Spleen (tissue), 11 donors: Measurements from ENCODE around the gene RRBP1. TPM values are rescaled to one million over a fixed set of nuclear protein-coding genes. Genes with fewer than 3 reads are reported as not detected.

ENCODE experiments used
- DNase-seq: peaks from one replicate; pipeline ENCODE4 v3.0.0-alpha.2; 2020
- H3K27ac ChIP-seq, 8 donors: fragments of 200-600 bp; sonication (generic) in 7 of 8; 1 replicate in 4 of 8; 2 replicates in 4 of 8; pipeline versions ENCODE4 v1.5.0 to v1.8.0; 2016 to 2021; ENCODE audit warnings: inconsistent platforms in 4 of 8, mild to moderate bottlenecking in 4 of 8, moderate library complexity in 1 of 8
- H3K27me3 ChIP-seq, 7 donors: fragments of 200-600 bp; sonication (generic) in 6 of 7; replicated peaks in 1 of 7; 1 replicate in 4 of 7; 2 replicates in 3 of 7; pipeline versions ENCODE4 v1.5.0 to v1.8.0; 2016 to 2021; ENCODE audit warnings: inconsistent platforms in 3 of 7, mild to moderate bottlenecking in 1 of 7
- H3K36me3 ChIP-seq, 6 donors: fragments of 200-600 bp; sonication (generic) in 5 of 6; 1 replicate in 4 of 6; 2 replicates in 2 of 6; pipeline versions ENCODE4 v1.5.0 to v1.8.0; 2016 to 2021; ENCODE audit warnings: inconsistent platforms in 2 of 6
- H3K4me1 ChIP-seq, 6 donors: fragments of 200-600 bp; sonication (generic) in 5 of 6; 1 replicate in 3 of 6; 2 replicates in 3 of 6; pipeline versions ENCODE4 v1.5.0 to v1.8.0; 2016 to 2021; ENCODE audit warnings: inconsistent platforms in 3 of 6
- H3K4me3 ChIP-seq, 8 donors: fragments of 200-600 bp; sonication (generic) in 7 of 8; 1 replicate in 4 of 8; 2 replicates in 4 of 8; pipeline versions ENCODE4 v1.5.0 to v1.8.0; 2016 to 2021; ENCODE audit warnings: inconsistent platforms in 4 of 8, mild to moderate bottlenecking in 4 of 8, moderate library complexity in 2 of 8
- H3K9me3 ChIP-seq, 8 donors: fragments of 200-600 bp; sonication (generic) in 7 of 8; 1 replicate in 4 of 8; 2 replicates in 4 of 8; pipeline versions ENCODE4 v1.5.0 to v1.8.0; 2016 to 2021; ENCODE audit warnings: inconsistent platforms in 4 of 8
- POLR2A ChIP-seq, 3 donors: fragments of 450-650 bp; IDR thresholded peaks; one replicate each; pipeline ENCODE4 v1.5.1; 2017; ENCODE audit warnings: antibody characterized with exemption in 3 of 3, mild to moderate bottlenecking in 1 of 3
- POLR2AphosphoS5 ChIP-seq, 3 donors: sonication (generic); formaldehyde crosslinking; IDR thresholded peaks; one replicate each; pipeline ENCODE4 v1.5.1; 2017; ENCODE audit warnings: antibody characterized with exemption in 3 of 3
- WGBS, 5 donors: extraction: QIAGEN DNeasy Blood & Tissue Kit in 3 of 5; methylation state at CpG; one replicate each; pipeline versions ENCODE4 v1.1.5 to v1.1.7; 2013 to 2018; 5-methylcytosine and 5-hydroxymethylcytosine counted together
- intact Hi-C: fragments of 100-400 bp; cut with DNase I; formaldehyde crosslinking; loops from one replicate; pipeline ENCODE4 v1.15.0; 2023; ENCODE audit warnings: low total_unique reads
- polyA plus RNA-seq, 3 donors: library from polyadenylated mRNA; stranded (reverse); fragments of 200-250 nt; gene quantifications; one replicate each; pipeline ENCODE4 v1.2.1, GENCODE V29; 2013
- total RNA-seq, 7 donors: library from RNA; depleted of rRNA in 3 of 7; stranded (reverse); fragments of >200 nt in 3 of 7; fragmentation: NEBNext Ultra II Directional in 4 of 7; extraction: Animal tissue kit (Norgen Biotek cat#: 25700) in 4 of 7; gene quantifications; one replicate each; pipeline versions ENCODE4 v1.1.0 to v1.2.1, GENCODE V29; 2016 to 2021
- TF ChIP-seq, protein P1 (sequence below), 11 experiments: fragments of 200-600 bp in 7 of 11; fragments of 450-650 bp in 4 of 11; sonication (generic) in 4 of 11; IDR thresholded peaks in 8 of 11; conservative IDR thresholded peaks in 3 of 11; 1 replicate in 7 of 11; 2 replicates in 4 of 11; pipeline versions ENCODE4 v1.4.0 to v1.8.0; 2016 to 2021; ENCODE audit warnings: antibody characterized with exemption in 11 of 11, inconsistent platforms in 4 of 11, mild to moderate bottlenecking in 1 of 11
- donor health status: healthy with polysubstance abuse.
- donor health status: DM: no; HTN: no; CAD: no; lungs with moderate emphysema.
- donor health status: DM: no; HTN: no; CAD: no.
- donor health status: Bipolar disorder and iron deficiency.
- donor health status: healthy.
- donor health status: DM: no; HTN: no; CAD: no.
- donor health status: DM: yes; HTN: yes; CAD: no.

The RRBP1 gene
- total and polyA plus RNA-seq, 10 donors: 17.0 to 164 (median 114) TPM

DNA sequence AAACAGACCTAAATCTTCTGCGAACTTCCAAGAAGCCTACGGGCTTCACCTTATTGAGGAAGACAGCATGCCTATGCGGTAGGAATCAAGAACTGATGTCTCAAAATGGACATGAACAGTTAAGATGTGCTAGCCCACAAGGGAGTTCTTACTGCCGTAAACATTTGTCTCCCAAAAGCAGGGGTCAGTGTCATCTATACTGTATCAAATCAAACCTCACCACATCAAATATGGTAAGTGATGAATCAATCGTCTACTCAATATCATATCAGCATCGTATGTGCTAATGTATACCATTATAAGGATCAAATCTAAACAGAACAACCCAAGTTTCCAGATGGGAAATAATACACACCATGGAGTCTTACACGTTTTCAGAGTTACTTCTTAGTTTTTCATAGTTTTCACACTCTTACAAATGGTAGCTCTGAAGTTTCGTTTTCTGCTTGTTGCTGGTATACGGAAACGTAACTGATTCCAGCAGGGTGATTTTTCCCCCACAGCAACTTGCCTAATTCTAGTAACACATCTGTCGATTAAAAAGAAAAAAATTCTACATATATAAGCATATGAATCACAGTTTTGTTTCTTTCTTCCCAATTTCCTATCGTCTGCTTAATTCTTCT, 12.6 kb downstream of the RRBP1 start:
- intact Hi-C loops: no loop called here
- Histone ChIP-seq H3K4me1 (peaks cover 4 to 64% (median 33%) of the 10 kb centered on the region in 6 donors), H3K27ac (no peak overlapping the region), H3K9me3 (no peaks in the 10 kb centered on the region), H3K4me3 (no peak overlapping the region), H3K27me3 (no peaks in the 10 kb centered on the region), H3K36me3 (peaks cover 0 to 17% (median 2%) of the 10 kb centered on the region in 6 donors)
- no peak for DNase-seq
- 90 to 94% (median 91%) methylated on average over 12 of the region's 12 CpGs for WGBS, 5 donors
- TF ChIP-seq POLR2AphosphoS5 (IDR thresholded peaks at IDR 0.05): no peak
- TF ChIP-seq, protein P1, sequence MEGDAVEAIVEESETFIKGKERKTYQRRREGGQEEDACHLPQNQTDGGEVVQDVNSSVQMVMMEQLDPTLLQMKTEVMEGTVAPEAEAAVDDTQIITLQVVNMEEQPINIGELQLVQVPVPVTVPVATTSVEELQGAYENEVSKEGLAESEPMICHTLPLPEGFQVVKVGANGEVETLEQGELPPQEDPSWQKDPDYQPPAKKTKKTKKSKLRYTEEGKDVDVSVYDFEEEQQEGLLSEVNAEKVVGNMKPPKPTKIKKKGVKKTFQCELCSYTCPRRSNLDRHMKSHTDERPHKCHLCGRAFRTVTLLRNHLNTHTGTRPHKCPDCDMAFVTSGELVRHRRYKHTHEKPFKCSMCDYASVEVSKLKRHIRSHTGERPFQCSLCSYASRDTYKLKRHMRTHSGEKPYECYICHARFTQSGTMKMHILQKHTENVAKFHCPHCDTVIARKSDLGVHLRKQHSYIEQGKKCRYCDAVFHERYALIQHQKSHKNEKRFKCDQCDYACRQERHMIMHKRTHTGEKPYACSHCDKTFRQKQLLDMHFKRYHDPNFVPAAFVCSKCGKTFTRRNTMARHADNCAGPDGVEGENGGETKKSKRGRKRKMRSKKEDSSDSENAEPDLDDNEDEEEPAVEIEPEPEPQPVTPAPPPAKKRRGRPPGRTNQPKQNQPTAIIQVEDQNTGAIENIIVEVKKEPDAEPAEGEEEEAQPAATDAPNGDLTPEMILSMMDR (IDR thresholded peaks at IDR 0.05 in 8 of 11, conservative IDR thresholded peaks at IDR 0.05 in 3 of 11): no peak
- no peak for TF ChIP-seq POLR2A (IDR thresholded peaks at IDR 0.05)

DNA sequence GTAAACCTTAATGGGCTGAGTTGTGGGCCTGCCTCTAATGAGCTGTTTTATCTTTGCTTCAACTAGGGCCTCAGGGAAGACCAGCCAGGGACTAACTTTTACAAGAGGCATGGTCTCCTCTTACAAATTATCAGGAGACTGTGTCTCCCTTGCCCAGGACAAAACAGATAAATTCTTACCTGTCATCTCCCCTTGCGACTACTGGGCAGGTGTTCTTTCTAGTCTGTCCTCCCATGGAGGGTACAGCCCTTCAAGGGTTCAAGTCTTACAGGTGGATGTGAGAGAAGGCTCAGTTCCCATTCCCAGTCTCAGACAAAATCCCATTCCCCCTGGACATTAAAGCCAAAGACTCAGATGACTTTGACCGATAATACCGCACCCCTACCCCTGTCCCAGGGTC, 13.6 kb downstream of the RRBP1 start:
- no peaks in the 10 kb centered on the region for H3K27me3 ChIP-seq
- peaks cover 4 to 64% (median 34%) of the 10 kb centered on the region in 6 donors for H3K4me1 ChIP-seq
- no peaks in the 10 kb centered on the region for H3K9me3 ChIP-seq
- 94 to 100% (median 97%) methylated on average over 3 of the region's 3 CpGs for WGBS, 5 donors
- H3K27ac ChIP-seq: no peak overlapping the region
- no peak overlapping the region for H3K4me3 ChIP-seq
- DNase-seq: no peak
- H3K36me3 ChIP-seq: peaks cover 0 to 16% (median 2%) of the 10 kb centered on the region in 6 donors
- no peak for TF ChIP-seq POLR2AphosphoS5 (IDR thresholded peaks at IDR 0.05)
- intact Hi-C loops: no loop called here

DNA sequence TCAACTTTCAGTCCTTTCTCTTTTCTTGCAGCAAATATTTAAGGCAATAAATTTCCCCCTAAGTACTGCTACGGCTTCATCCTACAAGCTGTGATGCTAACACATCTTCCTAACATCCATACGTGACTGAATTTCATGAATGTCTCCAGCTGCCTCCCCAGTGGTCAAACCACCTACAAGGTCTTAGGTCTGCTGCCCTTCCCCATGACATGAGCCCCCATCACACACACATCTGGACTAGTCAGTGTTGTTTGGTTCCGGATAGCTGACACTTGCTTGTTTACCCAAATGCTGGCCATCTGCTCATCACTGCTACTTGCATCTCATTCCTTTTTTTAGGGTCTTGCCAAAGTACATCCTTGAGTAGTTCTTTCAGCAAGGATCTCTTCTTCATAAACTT, 14.6 kb downstream of the RRBP1 start:
- TF ChIP-seq, protein P1 (IDR thresholded peaks at IDR 0.05 in 8 of 11, conservative IDR thresholded peaks at IDR 0.05 in 3 of 11): no peak
- TF ChIP-seq POLR2A (IDR thresholded peaks at IDR 0.05) (no peak), POLR2AphosphoS5 (IDR thresholded peaks at IDR 0.05) (no peak)
- no peak overlapping the region for H3K27ac ChIP-seq

DNA sequence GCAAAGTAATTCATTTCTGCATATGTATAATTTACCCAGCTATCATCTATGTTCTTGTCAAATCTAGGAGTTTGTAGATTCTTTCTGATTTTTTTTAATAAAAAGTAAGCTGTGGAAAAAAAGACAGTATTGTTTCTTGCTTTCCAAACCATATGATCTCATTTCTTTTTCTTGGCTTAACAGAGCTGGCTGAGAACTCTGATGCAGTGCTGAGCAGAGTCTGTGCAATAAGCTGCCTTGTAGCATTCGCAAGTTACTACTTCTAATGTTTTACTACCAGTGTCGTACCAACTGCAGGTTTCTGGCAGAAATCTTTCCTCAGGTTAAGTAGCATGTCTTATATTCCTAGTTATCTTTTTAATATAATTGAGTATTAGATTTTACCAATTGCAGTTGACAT, 15.6 kb downstream of the RRBP1 start:
- TF ChIP-seq POLR2AphosphoS5 (IDR thresholded peaks at IDR 0.05) (no peak), POLR2A (IDR thresholded peaks at IDR 0.05) (no peak)
- TF ChIP-seq, protein P1 (IDR thresholded peaks at IDR 0.05 in 8 of 11, conservative IDR thresholded peaks at IDR 0.05 in 3 of 11): no peak

More for the DNA sequence above, 14.6 kb downstream of the RRBP1 start:
- no peak for DNase-seq
- Histone ChIP-seq H3K27me3 (no peaks in the 10 kb centered on the region), H3K4me3 (no peak overlapping the region), H3K4me1 (peaks cover 4 to 65% (median 35%) of the 10 kb centered on the region in 6 donors), H3K36me3 (peaks cover 0 to 16% (median 2%) of the 10 kb centered on the region in 6 donors), H3K9me3 (no peaks in the 10 kb centered on the region)
- intact Hi-C loops: no loop called here
- WGBS, 5 donors: 86 to 96% (median 92%) methylated on average over 3 of the region's 3 CpGs

More for the DNA sequence above, 15.6 kb downstream of the RRBP1 start:
- 91 to 98% (median 97%) methylated on average over 2 of the region's 2 CpGs for WGBS, 5 donors
- DNase-seq: no peak
- Histone ChIP-seq H3K4me3 (no peak overlapping the region), H3K4me1 (peaks cover 4 to 65% (median 41%) of the 10 kb centered on the region in 6 donors), H3K27ac (no peak overlapping the region), H3K9me3 (no peaks in the 10 kb centered on the region), H3K27me3 (no peaks in the 10 kb centered on the region), H3K36me3 (peaks cover 0 to 16% (median 2%) of the 10 kb centered on the region in 6 donors)
- intact Hi-C loops: no loop called here
